Kidney (tissue), 14 donors: ENCODE measurements around the gene FPR2. TPM values are rescaled to one million over a fixed set of nuclear protein-coding genes. Genes with fewer than 3 reads are reported as not detected.
"Not testable (repeated sequence)": the region's sequence is repeated elsewhere in the genome, so short reads cannot be mapped to it uniquely, and the experiment has no call there.

Experiments used
- DNase-seq, 5 donors: peaks; one replicate each; pipeline ENCODE4 v3.0.0-alpha.2; 2013 to 2020
- FAIRE-seq: peaks from 2 replicates; lab custom pipeline; 2012; peaks lifted over from hg19 to GRCh38; lab: Jason Lieb, UNC
- H3K27ac ChIP-seq, 2 donors: one replicate each; pipeline ENCODE4 v1.7.0; 2013; ENCODE audit warnings: low read depth in 2 of 2, low read length in 2 of 2, inconsistent platforms in 1 of 2
- H3K27me3 ChIP-seq: one replicate; pipeline ENCODE4 v1.7.1; 2013; ENCODE audit warnings: low read length, inconsistent platforms; ENCODE audit not compliant: control insufficient read depth, insufficient read depth
- H3K36me3 ChIP-seq, 3 donors: one replicate each; pipeline versions ENCODE4 v1.7.0 to v1.7.1; 2013; ENCODE audit warnings: low read length in 3 of 3, control low read depth in 1 of 3, inconsistent platforms in 1 of 3; ENCODE audit not compliant: insufficient read depth in 3 of 3, control insufficient read depth in 2 of 3
- H3K4me1 ChIP-seq, 3 donors: one replicate each; pipeline versions ENCODE4 v1.7.0 to v1.7.1; 2013; ENCODE audit warnings: low read length in 3 of 3, inconsistent platforms in 1 of 3, low read depth in 1 of 3; ENCODE audit not compliant: control insufficient read depth in 2 of 3, insufficient read depth in 2 of 3
- H3K4me3 ChIP-seq, 3 donors: one replicate each; pipeline versions ENCODE4 v1.7.0 to v1.8.1; 2013; ENCODE audit warnings: low read length in 3 of 3, control low read depth in 1 of 3, inconsistent platforms in 1 of 3
- H3K9ac ChIP-seq, 3 donors: one replicate each; pipeline versions ENCODE4 v1.7.0 to v1.7.1; 2013; ENCODE audit warnings: low read length in 3 of 3, control low read depth in 1 of 3, inconsistent platforms in 1 of 3
- H3K9me3 ChIP-seq, 3 donors: one replicate each; pipeline versions ENCODE4 v1.7.0 to v1.7.1; 2013; ENCODE audit warnings: low read length in 3 of 3, control low read depth in 1 of 3, inconsistent platforms in 1 of 3; ENCODE audit not compliant: control insufficient read depth in 2 of 3, insufficient read depth in 1 of 3
- CTCF ChIP-seq: IDR thresholded peaks from 3 replicates; pipeline ENCODE4 v1.5.1; 2012; ENCODE audit warnings: mild to moderate bottlenecking, moderate library complexity, borderline replicate concordance; ENCODE audit not compliant: insufficient read depth; ENCODE audit errors: extremely low read depth
- intact Hi-C: fragments of 100-400 bp; cut with DNase I; formaldehyde crosslinking; loops from one replicate; pipeline ENCODE4 v1.11.1; 2022
- polyA plus RNA-seq: library from polyadenylated mRNA; stranded (reverse); fragments of 350-450 nt; fragmentation: Illumina TruSeq; extraction: RNeasy Lipid Tissue Mini Kit (QIAGEN cat#74804); gene quantifications from one replicate; pipeline ENCODE4 v1.2.3, GENCODE V29; 2014; ENCODE audit warnings: low read depth, low replicate concordance; ENCODE audit not compliant: insufficient read depth
- total RNA-seq: library from RNA; stranded (reverse); fragmentation: NEBNext Ultra II Directional; extraction: Animal tissue kit (Norgen Biotek cat#: 25700); gene quantifications from one replicate; pipeline ENCODE4 v1.2.1, GENCODE V29; 2021
- donor health status: control.
- donor health status: control.
- donor health status: control.
- donor health status: control.
- donor health status: control.
- donor health status: DM: yes; HTN: yes; CAD: no.
- donor health status: Normal renal cell carcinoma (clear cell type).

Gene FPR2
- total and polyA plus RNA-seq, 2 donors from 2014 or later, result 2.3 TPM; not detected in 1

GRCh38 chr19:51803967-51804366 lies 43.0 kb downstream of the FPR2 start:
- H3K4me3 ChIP-seq, result no peak overlapping the region
- no peaks in the 10 kb centered on the region for H3K27me3 ChIP-seq
- TF ChIP-seq CTCF, result no peak
- DNase-seq (peak in 2 of 5 donors; percentile 20 to 32), FAIRE-seq (no peak)
- no peaks in the 10 kb centered on the region for H3K9me3 ChIP-seq
- H3K9ac ChIP-seq, result no peak overlapping the region
- no peaks in the 10 kb centered on the region for H3K36me3 ChIP-seq
- H3K4me1 ChIP-seq, result peaks cover 0 to 4% (median 0%) of the 10 kb centered on the region in 3 donors
- H3K27ac ChIP-seq, result no peak overlapping the region
- intact Hi-C loops, result no loop called here

GRCh38 chr19:51804789-51805188 lies 43.8 kb downstream of the FPR2 start:
- H3K27ac ChIP-seq, H3K4me1 ChIP-seq, H3K9ac ChIP-seq, H3K9me3 ChIP-seq, H3K4me3 ChIP-seq, H3K27me3 ChIP-seq, H3K36me3 ChIP-seq, intact Hi-C loops, FAIRE-seq: not testable (repeated sequence)
- peak in 1 of 5 donors; percentile 34 for DNase-seq

GRCh38 chr19:51805396-51805795 lies 44.4 kb downstream of the FPR2 start:
- H3K4me3 ChIP-seq, DNase-seq, H3K27ac ChIP-seq, H3K27me3 ChIP-seq, H3K9me3 ChIP-seq, FAIRE-seq, H3K9ac ChIP-seq, H3K4me1 ChIP-seq, H3K36me3 ChIP-seq, intact Hi-C loops: not testable (repeated sequence)

- H3K4me3 ChIP-seq, H3K9ac ChIP-seq, intact Hi-C loops, H3K36me3 ChIP-seq, H3K27ac ChIP-seq, FAIRE-seq, H3K27me3 ChIP-seq, H3K9me3 ChIP-seq, DNase-seq, H3K4me1 ChIP-seq: not testable (repeated sequence)
These were observed 45.6 kb downstream of the FPR2 start for GRCh38 chr19:51806571-51806970.

GRCh38 chr19:51807111-51807701 lies 46.2 kb downstream of the FPR2 start:
- Histone ChIP-seq H3K4me1 (no peaks in the 10 kb centered on the region), H3K36me3 (no peaks in the 10 kb centered on the region), H3K27ac (no peak overlapping the region), H3K27me3 (no peaks in the 10 kb centered on the region), H3K9ac (no peak overlapping the region), H3K9me3 (no peaks in the 10 kb centered on the region), H3K4me3 (no peak overlapping the region)
- intact Hi-C loops, result no loop called here
- FAIRE-seq (no peak), DNase-seq (peak in 2 of 5 donors; percentile 17 to 75)
- TF ChIP-seq CTCF, result no peak
